RKO (cell line): ENCODE data around the gene FAM3D.
A peak's percentile ranks its signal among the peaks of the same experiment; 100 is the strongest.

Experiments
- DNase-seq: peaks from one replicate; pipeline ENCODE4 v3.0.0-alpha.2; 2016; ENCODE audit warnings: low spot score

Gene FAM3D

GRCh38 chr3:58591517-58592510 lies 74.8 kb downstream of the FAM3D start:
- no peak for DNase-seq

DNA sequence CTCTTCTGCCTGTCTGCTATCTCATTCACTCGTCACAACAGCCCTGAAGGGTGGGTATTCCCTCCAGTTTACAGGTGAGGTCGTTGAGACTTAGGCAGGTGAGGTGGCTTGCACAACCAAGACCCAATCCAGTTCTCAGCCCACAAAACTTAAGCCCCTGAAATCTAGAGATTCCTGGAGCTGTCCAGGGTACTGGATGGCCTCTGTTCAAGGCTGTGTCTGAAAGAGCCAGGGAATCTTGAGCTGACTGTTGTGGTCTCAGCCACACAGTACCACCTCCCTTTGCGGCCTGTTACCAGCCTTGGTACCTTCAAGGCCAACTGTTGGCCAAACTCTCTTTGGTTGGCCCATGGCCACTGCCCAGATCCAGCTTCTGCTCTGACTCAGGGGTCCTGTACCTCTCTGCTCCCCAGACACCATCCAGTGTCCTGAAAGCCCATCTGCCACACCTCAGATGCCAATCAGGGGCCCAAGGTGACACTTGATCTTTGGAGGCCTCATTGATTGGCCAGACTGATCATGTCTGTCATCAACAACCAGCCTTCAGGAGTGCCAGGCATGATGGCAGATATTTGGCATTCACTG lies 78.5 kb downstream of the FAM3D start:
- peak; percentile 12 for DNase-seq

- DNase-seq = no peak
Observed at GRCh38 chr3:58586776-58587192, 79.8 kb downstream of the FAM3D start.

DNA sequence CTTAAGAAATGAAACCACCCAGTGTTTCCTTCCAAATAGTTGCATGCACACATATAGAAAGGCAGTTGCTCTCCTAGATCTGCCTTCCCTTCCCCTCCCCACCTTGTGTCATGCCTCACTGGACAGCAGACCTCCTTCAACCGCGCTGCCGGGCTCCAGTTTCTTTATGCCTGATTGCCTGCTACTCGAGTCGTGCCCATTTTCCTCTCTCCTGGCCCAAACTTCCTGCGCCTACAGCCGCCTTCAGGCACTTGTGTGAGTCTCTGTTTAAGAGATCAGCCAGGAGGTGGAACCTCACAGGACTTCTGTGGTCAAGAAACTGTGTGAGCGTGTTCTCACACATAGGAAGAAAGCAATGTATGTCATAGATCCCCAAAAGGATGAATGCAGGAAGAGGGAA lies 80.6 kb downstream of the FAM3D start:
- DNase-seq = no peak

- peak; percentile 74 for DNase-seq
Observed at GRCh38 chr3:58585005-58585786, 81.4 kb downstream of the FAM3D start.

- DNase-seq = no peak
Observed at GRCh38 chr3:58584690-58585004, 81.9 kb downstream of the FAM3D start.
